GM12864 (cell line): ENCODE results near the gene ZNF615.
"Not testable (repeated sequence)": the region's sequence is repeated elsewhere in the genome, so short reads cannot be mapped to it uniquely, and the experiment has no call there.

Experiments used
- DNase-seq: peaks from one replicate; pipeline ENCODE4 v3.0.0-alpha.2; 2011; ENCODE audit warnings: low read depth
- H3K4me3 ChIP-seq: 2 replicates; pipeline ENCODE4 v1.5.1; 2011; ENCODE audit warnings: mild to moderate bottlenecking, low read depth, low read length, control low read depth
- CTCF ChIP-seq: IDR thresholded peaks from 2 replicates; pipeline ENCODE4 v1.5.1; 2011; ENCODE audit warnings: low read depth, mild to moderate bottlenecking, moderate library complexity, low read length, control low read depth, inconsistent platforms; ENCODE audit errors: missing control alignments

ZNF615 gene

DNA sequence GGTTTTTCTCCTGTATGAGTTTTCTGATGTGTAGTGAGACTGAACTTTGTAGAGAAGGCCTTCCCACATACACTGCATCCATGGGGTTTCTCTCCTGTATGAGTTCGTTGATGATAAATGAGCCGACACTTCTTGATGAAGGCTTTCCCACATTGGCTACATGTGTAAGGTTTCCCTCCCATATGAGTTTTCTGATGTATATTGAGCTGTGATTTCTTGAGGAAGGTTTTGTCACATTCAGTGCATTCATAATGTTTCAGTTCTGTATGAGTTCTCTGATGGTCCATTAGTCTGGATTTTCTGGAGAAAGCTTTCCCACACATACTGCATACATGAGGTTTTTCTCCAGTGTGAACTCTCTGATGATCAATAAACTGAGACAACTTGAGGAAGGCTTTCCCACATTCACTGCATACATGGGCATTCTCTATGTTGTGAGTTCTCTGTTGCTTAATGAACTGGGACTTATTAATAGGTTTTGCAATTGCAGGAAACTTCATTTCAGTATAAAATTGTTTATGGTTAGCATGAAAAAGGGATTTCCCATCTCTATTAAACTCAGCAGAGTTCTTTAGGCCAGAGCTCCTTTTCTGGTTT is 13.9 kb downstream of the ZNF615 start:
- no peak overlapping the region for H3K4me3 ChIP-seq
- no peak for DNase-seq
- TF ChIP-seq CTCF, result no peak

DNA sequence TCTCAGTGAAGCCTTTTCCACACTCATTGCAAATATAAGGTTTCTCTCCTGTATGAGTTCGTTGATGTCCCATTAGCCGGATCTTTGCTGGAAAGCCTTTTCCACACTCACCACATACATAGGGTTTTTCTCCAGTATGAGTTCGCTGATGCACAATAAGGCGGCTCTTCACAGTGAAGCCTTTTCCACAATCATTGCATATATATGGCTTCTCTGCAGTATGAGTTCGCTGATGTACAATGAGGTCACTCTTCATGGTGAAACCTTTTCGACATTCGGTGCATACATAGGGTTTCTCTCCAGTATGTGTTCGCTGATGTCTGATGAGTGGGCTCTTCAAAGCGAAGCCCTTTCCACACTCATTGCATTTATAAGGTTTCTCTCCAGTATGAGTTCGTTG is 14.6 kb downstream of the ZNF615 start:
- DNase-seq, result no peak
- no peak for TF ChIP-seq CTCF
- H3K4me3 ChIP-seq, result no peak overlapping the region

DNA sequence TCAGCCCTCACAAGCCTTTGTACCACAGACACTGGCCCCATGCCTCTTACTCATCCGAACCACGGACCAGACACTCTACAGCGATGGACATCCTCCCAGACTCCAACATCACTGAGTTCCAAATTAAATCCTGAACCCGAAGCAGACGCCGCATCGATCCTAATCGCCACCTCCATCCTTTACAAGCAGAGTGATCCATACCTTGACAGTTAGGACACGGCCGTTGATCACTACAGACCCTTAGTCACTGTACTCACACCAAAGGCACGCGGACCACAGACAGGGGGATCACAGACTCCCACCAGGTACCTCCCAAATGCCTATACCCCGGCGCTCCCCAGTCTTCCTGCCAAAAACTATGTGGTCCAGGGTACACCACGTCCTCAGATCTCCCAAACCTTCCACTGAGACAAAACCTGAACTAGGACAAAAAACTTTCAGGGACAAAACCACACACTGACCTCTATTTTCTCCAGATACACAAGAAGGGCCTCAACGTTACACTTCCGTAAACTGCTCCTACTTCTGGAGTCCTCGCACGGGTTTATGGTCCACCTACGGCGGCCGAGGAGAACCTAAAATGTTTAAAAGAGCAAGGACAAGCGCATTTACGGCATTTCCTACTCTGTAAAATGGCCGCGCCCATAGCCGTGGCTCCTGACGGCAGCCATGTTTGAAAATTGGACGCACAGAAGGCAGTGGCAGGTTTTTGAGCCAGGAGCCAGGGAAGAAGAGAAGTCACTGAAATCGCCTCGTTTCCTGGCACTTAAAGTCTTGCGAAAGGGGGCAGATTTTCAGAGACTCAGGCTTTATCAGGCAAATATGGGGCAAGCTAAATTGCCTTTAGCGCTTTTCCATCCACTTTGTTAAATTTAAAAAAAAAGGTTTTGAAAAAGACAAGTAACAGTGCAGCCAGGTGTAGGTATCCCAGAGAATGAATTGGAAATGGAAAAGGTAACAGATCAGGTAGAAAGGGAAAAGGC is 21.4 kb downstream of the ZNF615 start, which contains the start of gene ZNF350:
Gene ZNF350, minus strand, starts transcription at position 532 of the 983 bp plus-strand sequence. CDS start 12,480 bp downstream, outside the sequence.
- peak within 1 kb of the TSS; percentile 60 for H3K4me3 ChIP-seq

DNA sequence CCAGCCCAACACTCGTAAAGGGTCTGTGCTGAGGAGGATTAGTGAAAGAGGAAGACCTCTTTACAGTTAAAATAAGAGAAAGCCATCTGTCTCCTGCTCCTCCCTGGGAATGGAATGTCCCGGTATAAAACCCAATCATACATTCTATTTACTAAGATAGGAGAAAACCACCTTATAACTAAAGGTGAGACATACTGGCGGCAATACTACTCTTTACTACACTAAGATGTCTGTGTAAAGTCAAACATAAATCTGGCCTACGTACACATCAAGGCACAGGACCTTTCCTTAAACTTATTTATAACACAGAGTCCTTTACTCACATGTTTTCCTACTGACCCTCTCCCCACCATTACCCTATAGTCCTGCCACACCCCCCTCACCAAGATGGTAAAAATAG is 24.6 kb downstream of the ZNF615 start:
- H3K4me3 ChIP-seq, result no peak overlapping the region

More for the DNA sequence above, 21.4 kb downstream of the ZNF615 start, which contains the start of gene ZNF350:
- peak; percentile 93 for DNase-seq
- TF ChIP-seq CTCF, result no peak

GRCh38 chr19:51980926-51981325 is 27.1 kb downstream of the ZNF615 start:
- not testable (repeated sequence) for H3K4me3 ChIP-seq, DNase-seq

More for the DNA sequence above, 24.6 kb downstream of the ZNF615 start:
- TF ChIP-seq CTCF, result no peak
- DNase-seq, result no peak

- DNase-seq, result no peak
- no peak for TF ChIP-seq CTCF
- no peak overlapping the region for H3K4me3 ChIP-seq
Measured at GRCh38 chr19:51980116-51980736, 27.8 kb downstream of the ZNF615 start.

- TF ChIP-seq CTCF, result no peak
- no peak for DNase-seq
- H3K4me3 ChIP-seq, result no peak overlapping the region
Measured at GRCh38 chr19:51978882-51979281, 29.1 kb downstream of the ZNF615 start.
